Body of pancreas (tissue), 4 donors: ENCODE data around the gene CHST1.

Experiments used
- CTCF ChIP-seq, 7 experiments: fragments of 450-650 bp in 4 of 7; fragments of 200-600 bp in 3 of 7; sonication (generic) in 3 of 7; IDR thresholded peaks; one replicate each; pipeline ENCODE4 v1.5.1; 2016 to 2019; ENCODE audit warnings: antibody characterized with exemption in 7 of 7
- POLR2A ChIP-seq, 3 donors: fragments of 450-650 bp; IDR thresholded peaks; one replicate each; pipeline ENCODE4 v1.6.1; 2016; ENCODE audit warnings: antibody characterized with exemption in 3 of 3, mild to moderate bottlenecking in 2 of 3

GRCh38 chr11:45684440-45684839 is 19.0 kb upstream of the CHST1 start:
- TF ChIP-seq POLR2A (IDR thresholded peaks at IDR 0.05) (no peak), CTCF (IDR thresholded peaks at IDR 0.05) (no peak)
